SW480 (cell line): ENCODE results near the gene PRKACA.

ENCODE experiments used
- DNase-seq: peaks from one replicate; pipeline ENCODE4 v3.0.0-alpha.2; 2016; ENCODE audit warnings: low spot score

Gene PRKACA

DNA sequence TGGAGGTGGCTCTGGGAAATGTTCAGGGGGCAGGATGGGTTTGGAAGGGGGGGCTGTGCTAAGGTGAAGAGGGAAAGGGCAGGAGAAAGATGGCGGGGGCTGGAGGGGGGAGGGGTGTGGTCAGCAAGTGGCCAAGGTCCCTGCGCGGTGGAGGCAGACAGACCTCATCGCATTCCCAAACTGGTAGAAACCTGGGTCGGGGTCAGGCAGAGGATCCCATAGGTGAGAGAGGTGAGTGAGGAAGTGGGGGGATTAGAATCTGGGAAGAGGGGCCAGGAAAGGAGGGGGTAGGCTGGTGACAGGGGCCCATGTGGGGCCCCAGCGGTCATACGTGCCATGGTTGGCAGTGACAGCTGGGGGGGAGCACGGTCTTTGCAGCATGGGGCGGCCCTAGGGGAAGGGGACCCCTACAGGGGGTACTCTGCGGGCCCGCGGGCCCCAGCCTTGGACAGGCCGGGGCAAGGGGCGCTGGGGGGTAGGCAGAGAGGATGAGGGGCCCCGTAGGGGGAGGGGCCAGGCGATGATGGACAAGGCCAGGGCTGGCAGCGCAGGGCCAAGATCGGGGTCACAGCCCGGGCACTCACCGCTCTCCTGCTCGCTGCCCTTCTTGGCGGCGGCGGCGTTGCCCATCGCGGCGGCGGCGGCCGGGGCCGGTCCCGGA is 514 bp downstream of the PRKACA start:
- no peak for DNase-seq

DNA sequence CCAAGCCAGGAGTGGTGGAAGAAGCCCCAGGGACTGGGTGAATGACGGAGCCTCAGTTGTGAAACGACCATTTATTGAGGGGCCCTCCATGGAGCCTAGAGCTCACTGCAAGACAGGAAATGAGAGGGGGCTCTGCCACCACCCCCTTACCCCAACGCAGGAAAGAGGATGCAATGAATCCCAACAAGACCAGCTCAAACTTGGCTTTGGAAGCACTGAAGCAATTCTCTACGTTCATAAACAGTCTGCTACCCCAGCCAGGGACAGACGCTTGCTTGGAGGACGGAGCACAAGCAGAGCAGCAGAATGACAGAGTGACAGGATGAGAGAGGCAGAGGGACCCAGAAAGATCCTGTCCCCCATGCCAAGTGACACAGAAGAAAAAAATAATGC is 1.0 kb downstream of the PRKACA start:
- DNase-seq: no peak

GRCh38 chr19:14115756-14116155 is 1.8 kb downstream of the PRKACA start:
- no peak for DNase-seq

DNA sequence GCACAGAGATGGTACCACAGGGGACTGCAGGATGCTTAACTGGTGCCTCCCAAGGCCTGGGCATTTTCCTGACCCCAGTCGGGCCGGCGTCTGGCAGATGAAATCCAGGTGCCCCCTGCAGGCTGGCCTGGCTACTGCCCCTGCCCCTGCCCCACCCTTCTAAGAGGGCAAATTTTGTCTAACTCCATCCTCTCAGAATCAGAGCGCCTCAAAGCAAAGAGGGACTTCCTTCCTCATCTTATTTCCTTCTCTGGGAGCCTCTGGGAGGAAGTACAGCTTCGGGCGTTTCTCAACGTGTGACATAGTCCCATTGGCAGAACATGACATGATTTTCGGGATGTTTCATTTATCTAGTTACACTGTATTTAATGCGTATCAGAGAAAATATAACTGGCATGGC is 2.7 kb downstream of the PRKACA start:
- DNase-seq: peak; percentile 39

- DNase-seq: no peak
Measured at GRCh38 chr19:14114439-14114838, 3.1 kb downstream of the PRKACA start.

DNA sequence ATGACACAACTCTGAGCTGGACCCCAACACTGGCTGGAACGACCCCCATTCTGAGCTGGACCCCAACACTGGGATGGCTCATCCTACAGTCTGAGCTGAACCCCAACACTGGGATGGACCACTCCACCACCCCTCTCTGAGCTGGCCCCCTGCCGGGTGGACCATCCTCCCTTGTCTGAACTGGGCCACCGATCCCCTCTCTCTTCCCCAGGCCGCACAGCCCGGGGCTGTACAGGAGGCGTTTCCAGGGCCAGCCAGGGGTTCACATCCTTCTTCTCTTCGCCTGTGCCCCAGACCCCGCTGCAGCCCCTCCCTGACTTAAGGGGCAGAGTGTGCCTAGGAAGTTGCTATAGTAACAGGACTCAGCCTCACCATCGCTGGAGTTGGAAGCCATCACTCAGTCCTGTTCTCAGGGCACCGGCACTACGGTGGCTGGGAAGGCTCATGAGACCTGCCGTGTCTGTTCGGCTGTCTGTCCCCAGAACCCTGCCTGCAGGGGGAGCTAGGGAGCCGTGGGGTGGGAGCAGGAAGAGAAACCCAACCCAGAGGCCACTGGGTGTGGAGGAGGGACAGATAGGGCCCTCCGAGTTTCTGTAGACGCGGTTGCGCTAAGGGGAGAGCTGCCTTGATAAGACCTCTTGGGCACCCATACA is 3.7 kb downstream of the PRKACA start:
- no peak for DNase-seq

GRCh38 chr19:14112809-14113385 is 4.7 kb downstream of the PRKACA start:
- DNase-seq: no peak

- DNase-seq: no peak
Measured at GRCh38 chr19:14112051-14112808, 5.3 kb downstream of the PRKACA start.

DNA sequence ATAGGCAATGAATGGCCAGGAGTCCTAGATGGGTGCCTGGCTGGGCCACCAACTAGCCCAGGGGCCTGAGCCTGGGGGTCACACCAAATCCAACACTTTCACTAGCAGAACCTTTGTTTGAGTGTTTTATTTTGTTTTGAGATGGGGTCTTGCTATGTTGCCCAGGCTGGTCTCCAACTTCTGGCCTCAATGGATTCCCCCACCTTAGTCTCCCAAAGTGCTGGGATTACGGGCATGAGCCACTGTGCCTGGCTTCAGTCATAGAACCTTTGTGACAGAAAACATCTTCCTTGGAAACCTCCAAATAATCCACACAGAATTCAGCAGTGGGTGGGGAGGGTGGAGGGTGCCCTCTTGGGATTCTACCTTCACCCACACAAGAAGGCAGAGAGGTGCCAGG is 6.1 kb downstream of the PRKACA start:
- no peak for DNase-seq

- DNase-seq: no peak
Measured at GRCh38 chr19:14110650-14111049, 6.9 kb downstream of the PRKACA start.

DNA sequence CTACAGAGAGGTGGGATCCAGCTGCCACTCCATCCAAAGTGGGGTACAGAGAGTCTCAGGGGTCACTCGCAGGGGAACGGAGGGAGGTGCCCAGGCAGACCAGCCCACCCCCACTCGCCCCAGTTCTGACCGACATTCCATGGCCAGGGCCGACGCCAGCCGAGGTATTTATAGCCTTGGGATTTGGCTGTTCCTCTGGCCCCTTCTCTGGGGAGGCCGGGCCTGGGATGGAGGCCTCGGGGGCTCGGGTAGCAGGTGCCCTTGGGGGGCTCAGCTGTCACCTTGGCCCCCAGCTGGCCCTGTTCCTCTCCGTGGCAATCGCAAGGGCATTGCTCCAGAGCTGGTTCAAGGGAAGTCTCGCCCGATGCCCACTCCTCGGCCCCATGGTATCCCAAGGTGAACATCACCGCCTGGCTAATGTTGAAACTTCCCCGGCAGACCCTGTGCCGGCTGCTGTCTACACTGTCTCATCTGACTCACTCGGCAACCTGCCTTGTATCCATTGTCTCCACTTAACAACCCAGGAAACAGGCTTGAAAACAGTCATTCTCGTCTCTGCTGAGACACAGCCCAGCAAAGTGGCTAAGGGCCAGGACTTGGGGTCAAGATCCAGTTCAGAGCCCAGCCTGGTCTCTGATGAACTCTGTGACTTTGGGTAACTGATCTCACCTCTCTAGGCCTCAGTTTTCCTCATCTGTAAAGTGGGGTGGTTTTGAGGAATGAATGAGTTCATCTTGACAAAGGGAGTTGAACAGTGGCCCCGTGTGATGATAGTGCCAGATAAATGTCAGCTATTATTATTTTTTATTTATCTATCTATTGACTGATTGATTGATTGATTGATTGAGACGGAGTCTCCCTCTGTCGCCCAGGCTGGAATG is 9.7 kb downstream of the PRKACA start:
- DNase-seq: no peak

DNA sequence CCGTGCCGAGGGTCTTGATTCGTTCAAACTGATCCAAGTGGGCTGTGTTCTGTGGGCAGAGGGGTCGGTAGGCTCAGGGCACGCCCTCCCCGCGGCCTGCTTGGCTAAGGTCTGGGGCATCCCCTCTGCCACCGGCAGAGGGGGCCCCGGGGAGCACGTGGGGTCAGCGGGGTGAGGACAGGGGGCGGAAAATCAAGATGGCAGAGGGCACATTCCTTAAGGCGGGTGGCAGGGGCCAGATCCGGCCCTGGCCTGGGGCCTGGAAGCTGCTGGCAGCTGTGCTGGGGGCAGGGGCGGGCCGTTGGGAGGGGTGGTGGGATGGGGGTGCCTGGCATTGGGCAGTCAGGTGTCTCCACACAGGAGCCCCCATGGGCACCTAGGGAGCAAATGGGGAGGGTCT is 10.7 kb downstream of the PRKACA start:
- no peak for DNase-seq

GRCh38 chr19:14105680-14106079 is 11.9 kb downstream of the PRKACA start:
- DNase-seq: no peak

- no peak for DNase-seq
Measured at GRCh38 chr19:14103310-14103709, 14.3 kb downstream of the PRKACA start.

DNA sequence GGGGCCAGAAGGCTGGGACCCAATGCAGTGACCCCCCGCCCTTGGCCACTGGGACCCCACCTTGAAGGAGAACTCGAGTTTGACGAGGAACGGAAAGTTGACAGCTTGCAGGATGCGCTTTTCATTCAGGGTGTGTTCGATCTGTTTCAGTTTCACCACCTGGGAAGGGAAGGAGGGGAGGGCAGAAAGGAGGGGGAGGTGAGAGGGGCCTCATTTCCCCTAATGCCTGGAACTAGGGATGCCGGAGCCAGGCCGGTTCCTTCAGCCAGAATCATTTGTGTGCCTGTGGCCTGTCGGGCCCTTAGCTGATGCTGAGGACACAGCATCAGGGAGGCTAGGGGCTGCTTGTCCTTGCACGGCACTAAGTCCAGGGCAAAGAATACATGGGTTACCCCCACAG is 14.8 kb downstream of the PRKACA start:
- no peak for DNase-seq

DNA sequence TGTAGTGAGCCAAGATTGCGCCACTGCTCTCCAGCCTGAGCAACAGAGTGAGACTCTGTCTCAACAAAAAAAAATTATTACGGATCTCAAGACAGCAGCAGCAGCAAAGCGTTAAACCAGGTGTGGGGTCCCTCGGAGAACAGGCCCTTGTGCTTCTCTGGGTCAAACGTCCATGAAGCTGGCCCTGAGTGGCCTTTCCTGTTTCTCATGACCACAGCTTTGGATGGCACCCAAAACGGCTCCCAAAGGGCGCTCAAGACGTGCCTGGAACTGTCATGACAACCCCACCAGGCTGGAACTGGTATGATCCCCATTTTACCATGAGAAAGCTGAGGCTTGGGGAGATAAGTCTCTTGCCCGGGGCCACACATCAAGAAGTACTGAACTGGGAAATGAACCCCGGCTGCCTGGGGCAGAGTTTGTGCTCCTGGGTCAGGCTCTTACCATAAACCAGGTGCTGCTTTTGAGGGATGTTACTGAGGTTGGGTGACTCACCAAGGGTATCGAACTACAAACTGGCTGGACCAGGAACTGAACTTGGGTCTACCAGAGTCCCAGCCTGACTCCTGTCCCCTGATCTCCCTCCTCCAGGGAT is 15.4 kb downstream of the PRKACA start:
- DNase-seq: no peak

- DNase-seq: no peak
Measured at GRCh38 chr19:14101003-14101545, 16.5 kb downstream of the PRKACA start.

DNA sequence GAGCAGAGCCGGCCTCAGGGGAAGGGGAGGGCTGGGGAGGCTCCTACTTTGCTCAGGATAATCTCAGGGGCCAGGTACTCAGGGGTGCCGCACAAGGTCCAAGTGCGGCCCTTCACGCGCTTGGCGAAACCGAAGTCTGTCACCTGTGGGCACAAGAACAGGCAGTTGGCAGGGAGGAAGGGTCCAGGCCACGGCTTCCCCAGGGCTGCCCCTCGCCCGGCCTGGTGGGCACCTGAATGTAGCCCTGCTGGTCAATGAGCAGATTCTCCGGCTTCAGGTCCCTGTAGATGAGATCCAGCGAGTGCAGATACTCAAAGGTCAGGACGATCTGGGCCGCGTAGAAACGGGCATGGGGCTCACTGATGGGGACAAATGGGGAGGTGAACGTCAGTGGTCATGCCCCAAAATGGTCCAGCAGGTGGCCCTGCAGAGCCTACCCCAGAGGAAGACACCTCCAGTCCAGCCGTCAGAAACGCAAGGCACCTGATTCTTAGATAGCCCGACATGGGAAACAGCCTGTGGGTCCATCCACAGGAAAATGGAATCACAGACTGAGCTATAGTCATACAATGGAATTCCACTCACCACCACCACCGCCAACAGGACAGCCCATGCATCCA is 19.9 kb downstream of the PRKACA start:
- peak; percentile 26 for DNase-seq

- DNase-seq: no peak
Measured at GRCh38 chr19:14096272-14096992, 21.1 kb downstream of the PRKACA start.

- DNase-seq: no peak
Measured at GRCh38 chr19:14094854-14095253, 22.7 kb downstream of the PRKACA start.
